ENCODE measurements around the gene HHIPL1.
"Not testable (repeated sequence)": the region's sequence is repeated elsewhere in the genome, so short reads cannot be mapped to it uniquely, and the experiment has no call there.

HHIPL1 gene

DNA sequence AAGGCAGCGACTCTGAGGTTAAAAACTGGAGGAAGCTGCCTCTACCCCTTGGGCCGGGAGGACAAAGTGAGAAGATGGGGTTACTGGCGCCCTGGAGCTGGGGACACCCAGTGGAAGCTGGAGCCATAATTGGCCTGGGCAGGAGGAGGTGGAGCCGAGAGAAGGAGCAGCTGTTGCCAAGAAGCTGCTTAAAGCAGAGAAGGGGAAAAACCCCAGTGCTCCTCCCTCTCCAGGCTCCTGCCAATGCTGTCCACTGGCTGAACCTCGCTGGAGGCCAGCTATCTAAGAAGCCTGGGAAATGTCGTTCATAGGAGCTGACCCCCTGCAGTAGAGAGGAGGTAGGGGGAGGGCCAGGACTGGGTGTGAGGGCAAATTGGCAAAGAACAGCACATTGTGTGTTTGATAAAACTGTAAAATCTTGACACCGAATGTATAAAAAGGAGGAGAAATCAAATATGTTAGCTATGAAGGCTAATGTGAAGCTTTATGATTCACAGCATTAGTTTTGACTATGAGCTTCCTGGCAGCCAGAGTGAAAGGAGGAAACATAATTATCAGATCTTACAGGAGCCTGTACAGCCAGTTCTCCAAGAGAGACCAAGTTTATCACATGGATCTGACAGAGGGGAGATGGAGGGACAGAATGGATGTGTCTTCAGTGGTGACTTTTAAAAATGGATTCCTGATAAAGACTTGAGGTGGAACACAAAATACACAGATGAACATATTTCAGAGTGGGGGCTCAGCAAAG, 9.5 kb downstream of the HHIPL1 start:
- H3K9ac ChIP-seq (ENCODE audit: low read depth, low read length): no peak overlapping the region
- H3K9me3 ChIP-seq (ENCODE audit: control insufficient read depth, insufficient read depth, low read length): no peaks in the 10 kb centered on the region
- no peaks in the 10 kb centered on the region; the same call in 1 of the 2 replicates for H3K4me1 ChIP-seq (ENCODE audit: insufficient read depth, low read length)
- no peaks in the 10 kb centered on the region for H3K36me3 ChIP-seq (ENCODE audit: insufficient read depth, low read length)

DNA sequence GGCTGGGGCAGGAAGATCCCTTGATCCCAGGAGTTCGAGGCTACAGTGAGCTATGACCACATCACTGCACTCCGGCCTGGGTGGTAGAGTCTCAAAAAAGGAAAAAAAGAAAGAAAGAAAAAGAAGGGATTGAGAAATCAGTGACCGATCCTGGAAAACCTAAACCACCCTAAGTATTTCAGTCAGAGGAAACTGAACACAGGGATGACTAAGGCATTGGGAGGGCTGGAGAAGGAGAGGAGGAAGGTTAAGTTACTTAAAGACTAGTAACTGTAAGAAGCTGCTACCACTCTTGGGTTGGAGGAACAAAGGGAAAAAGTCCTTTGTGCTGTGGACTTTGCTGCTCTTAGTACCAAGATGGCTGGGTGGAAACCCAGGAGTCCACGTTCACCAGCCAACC, 10.6 kb downstream of the HHIPL1 start:
- Histone ChIP-seq H3K9ac (ENCODE audit: low read depth, low read length) (no peak overlapping the region), H3K9me3 (ENCODE audit: control insufficient read depth, insufficient read depth, low read length) (no peaks in the 10 kb centered on the region), H3K36me3 (ENCODE audit: insufficient read depth, low read length) (no peaks in the 10 kb centered on the region), H3K4me1 (ENCODE audit: insufficient read depth, low read length) (peaks cover 5% of the 10 kb centered on the region; the same call in 1 of the 2 replicates)

GRCh38 chr14:99656171-99656570, 11.2 kb downstream of the HHIPL1 start:
- H3K4me1 ChIP-seq (ENCODE audit: insufficient read depth, low read length): peaks cover 10% of the 10 kb centered on the region; the same call in 1 of the 2 replicates
- no peaks in the 10 kb centered on the region for H3K36me3 ChIP-seq (ENCODE audit: insufficient read depth, low read length)
- H3K9me3 ChIP-seq (ENCODE audit: control insufficient read depth, insufficient read depth, low read length): no peaks in the 10 kb centered on the region
- no peak overlapping the region for H3K9ac ChIP-seq (ENCODE audit: low read depth, low read length)

- no peaks in the 10 kb centered on the region for H3K36me3 ChIP-seq (ENCODE audit: insufficient read depth, low read length)
- peaks cover 10% of the 10 kb centered on the region; the same call in 1 of the 2 replicates for H3K4me1 ChIP-seq (ENCODE audit: insufficient read depth, low read length)
- H3K9ac ChIP-seq (ENCODE audit: low read depth, low read length): no peak overlapping the region
- H3K9me3 ChIP-seq (ENCODE audit: control insufficient read depth, insufficient read depth, low read length): no peaks in the 10 kb centered on the region
Observed at GRCh38 chr14:99657645-99658155, 12.8 kb downstream of the HHIPL1 start.

GRCh38 chr14:99658218-99658845, 13.4 kb downstream of the HHIPL1 start:
- no peaks in the 10 kb centered on the region for H3K9me3 ChIP-seq (ENCODE audit: control insufficient read depth, insufficient read depth, low read length)
- no peak overlapping the region for H3K9ac ChIP-seq (ENCODE audit: low read depth, low read length)
- H3K36me3 ChIP-seq (ENCODE audit: insufficient read depth, low read length): no peaks in the 10 kb centered on the region
- H3K4me1 ChIP-seq (ENCODE audit: insufficient read depth, low read length): peaks cover 14% of the 10 kb centered on the region

- H3K4me1 ChIP-seq (ENCODE audit: insufficient read depth, low read length): peaks cover 22% of the 10 kb centered on the region
- H3K36me3 ChIP-seq (ENCODE audit: insufficient read depth, low read length): no peaks in the 10 kb centered on the region; the same call in 1 of the 2 replicates
- H3K9me3 ChIP-seq (ENCODE audit: control insufficient read depth, insufficient read depth, low read length): no peaks in the 10 kb centered on the region
- H3K9ac ChIP-seq (ENCODE audit: low read depth, low read length): peak overlapping the region; percentile 47; the same call in 1 of the 2 replicates
Observed at GRCh38 chr14:99659333-99659741, 14.4 kb downstream of the HHIPL1 start.

DNA sequence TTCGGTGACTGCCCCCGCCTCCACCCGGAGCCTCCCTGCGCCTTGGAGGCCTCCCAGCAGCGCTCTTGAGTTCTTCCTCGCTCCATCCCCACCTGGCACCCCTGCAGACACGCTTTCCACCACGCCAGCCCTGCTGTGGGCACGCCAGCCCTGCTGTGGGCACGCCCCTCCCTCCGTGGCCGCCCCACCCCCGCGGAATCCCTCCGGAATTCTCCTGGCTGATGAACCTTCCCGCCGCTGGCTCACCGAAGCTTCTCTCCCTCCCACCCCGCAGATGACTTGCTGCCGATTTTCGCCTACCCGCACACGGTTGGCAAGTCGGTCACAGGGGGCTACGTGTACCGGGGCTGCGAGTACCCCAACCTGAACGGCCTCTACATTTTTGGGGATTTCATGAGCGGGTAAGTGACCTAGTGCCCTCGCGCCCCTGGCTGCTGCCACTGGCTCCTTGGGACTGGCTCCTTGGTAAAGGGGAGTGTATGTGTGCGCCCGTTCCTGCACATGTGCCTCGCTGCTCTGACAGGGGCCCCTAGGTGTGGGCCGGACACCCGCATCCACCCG, 15.2 kb downstream of the HHIPL1 start:
- Histone ChIP-seq H3K4me1 (ENCODE audit: insufficient read depth, low read length) (peaks cover 25% of the 10 kb centered on the region), H3K9me3 (ENCODE audit: control insufficient read depth, insufficient read depth, low read length) (no peaks in the 10 kb centered on the region), H3K9ac (ENCODE audit: low read depth, low read length) (peak overlapping the region; percentile 56; the same call in 1 of the 2 replicates), H3K36me3 (ENCODE audit: insufficient read depth, low read length) (no peaks in the 10 kb centered on the region; the same call in 1 of the 2 replicates)

GRCh38 chr14:99660794-99661193, 15.9 kb downstream of the HHIPL1 start:
- Histone ChIP-seq H3K4me1 (ENCODE audit: insufficient read depth, low read length) (peaks cover 25% of the 10 kb centered on the region), H3K9me3 (ENCODE audit: control insufficient read depth, insufficient read depth, low read length) (no peaks in the 10 kb centered on the region), H3K36me3 (ENCODE audit: insufficient read depth, low read length) (no peaks in the 10 kb centered on the region; the same call in 1 of the 2 replicates), H3K9ac (ENCODE audit: low read depth, low read length) (no peak overlapping the region; the same call in 1 of the 2 replicates)

- not testable (repeated sequence) for H3K9me3 ChIP-seq (ENCODE audit: control insufficient read depth, insufficient read depth, low read length); H3K9ac ChIP-seq (ENCODE audit: low read depth, low read length); H3K36me3 ChIP-seq (ENCODE audit: insufficient read depth, low read length)
- H3K4me1 ChIP-seq (ENCODE audit: insufficient read depth, low read length): peaks cover 28% of the 10 kb centered on the region
Observed at GRCh38 chr14:99661206-99661605, 16.3 kb downstream of the HHIPL1 start.

GRCh38 chr14:99662846-99663245, 17.9 kb downstream of the HHIPL1 start:
- no peaks in the 10 kb centered on the region for H3K9me3 ChIP-seq (ENCODE audit: control insufficient read depth, insufficient read depth, low read length)
- H3K9ac ChIP-seq (ENCODE audit: low read depth, low read length): no peak overlapping the region
- H3K36me3 ChIP-seq (ENCODE audit: insufficient read depth, low read length): no peaks in the 10 kb centered on the region; the same call in 1 of the 2 replicates
- peaks cover 37% of the 10 kb centered on the region for H3K4me1 ChIP-seq (ENCODE audit: insufficient read depth, low read length)

- H3K9me3 ChIP-seq (ENCODE audit: control insufficient read depth, insufficient read depth, low read length): no peaks in the 10 kb centered on the region
- H3K36me3 ChIP-seq (ENCODE audit: insufficient read depth, low read length): no peaks in the 10 kb centered on the region; the same call in 1 of the 2 replicates
- peaks cover 37% of the 10 kb centered on the region for H3K4me1 ChIP-seq (ENCODE audit: insufficient read depth, low read length)
- no peak overlapping the region; the same call in 1 of the 2 replicates for H3K9ac ChIP-seq (ENCODE audit: low read depth, low read length)
Observed at GRCh38 chr14:99663386-99664057, 18.6 kb downstream of the HHIPL1 start.

- Histone ChIP-seq H3K36me3 (ENCODE audit: insufficient read depth, low read length) (no peaks in the 10 kb centered on the region; the same call in 1 of the 2 replicates), H3K9me3 (ENCODE audit: control insufficient read depth, insufficient read depth, low read length) (no peaks in the 10 kb centered on the region), H3K4me1 (ENCODE audit: insufficient read depth, low read length) (peaks cover 40% of the 10 kb centered on the region), H3K9ac (ENCODE audit: low read depth, low read length) (no peak overlapping the region)
Observed at GRCh38 chr14:99664058-99664936, 19.4 kb downstream of the HHIPL1 start.

DNA sequence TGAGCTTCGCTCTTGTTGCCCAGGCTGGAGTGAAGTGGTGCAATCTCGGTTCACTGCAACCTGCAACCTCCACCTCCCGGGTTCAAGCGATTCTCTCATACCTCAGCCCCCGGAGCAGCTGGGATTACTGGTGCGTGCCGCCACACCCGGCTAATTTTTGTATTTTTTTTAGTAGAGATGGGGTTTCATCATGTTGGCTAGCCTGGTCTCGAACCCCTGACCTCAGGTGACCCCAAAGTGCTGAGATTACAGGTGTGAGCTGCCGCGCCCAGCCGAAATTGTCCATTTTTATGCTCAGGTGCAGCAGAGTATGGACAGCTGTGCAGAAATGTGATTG, 20.0 kb downstream of the HHIPL1 start:
- Histone ChIP-seq H3K9me3 (ENCODE audit: control insufficient read depth, insufficient read depth, low read length) (no peaks in the 10 kb centered on the region), H3K9ac (ENCODE audit: low read depth, low read length) (no peak overlapping the region), H3K36me3 (ENCODE audit: insufficient read depth, low read length) (no peaks in the 10 kb centered on the region; the same call in 1 of the 2 replicates), H3K4me1 (ENCODE audit: insufficient read depth, low read length) (peaks cover 40% of the 10 kb centered on the region)
